Activated CD4-positive, alpha-beta T cell treated with anti-CD3 and anti-CD28 coated beads, Interleukin-2, amount 50 U/mL, for 24 hours (primary cell): ENCODE results near the gene LCE3E.

Source experiments
- DNase-seq, 2 donors: peaks; one replicate each; pipeline ENCODE4 v3.0.0-alpha.2; 2020; ENCODE audit warnings: low read depth in 1 of 2, low spot score in 1 of 2

The LCE3E gene

DNA sequence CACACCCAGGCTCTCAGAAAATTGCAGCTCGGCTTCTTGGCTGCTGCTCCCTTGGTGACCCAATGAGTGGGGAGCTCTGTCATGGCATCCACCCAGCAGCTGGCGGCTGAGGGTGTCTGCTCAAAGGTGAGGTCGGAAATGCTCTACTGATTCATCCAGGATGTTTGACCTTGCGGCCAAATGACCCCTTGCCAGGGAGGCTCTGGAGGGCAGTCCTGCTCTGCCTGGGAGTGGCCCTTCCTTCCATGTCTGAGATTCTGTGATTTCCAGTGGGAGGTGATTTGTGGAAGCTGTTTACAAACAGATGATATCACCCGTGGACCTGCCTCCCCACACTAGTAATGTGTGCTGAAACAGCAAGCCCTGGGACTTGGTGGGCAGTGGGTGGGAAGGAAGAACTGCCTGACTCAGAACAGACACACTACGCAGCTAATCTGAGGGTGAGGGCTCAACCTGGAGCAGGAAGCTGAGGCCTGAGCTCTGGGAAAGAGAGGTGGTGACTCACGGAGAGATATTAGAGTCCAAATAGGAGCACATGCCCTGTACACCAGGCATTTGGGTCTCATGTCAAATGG, 49.3 kb downstream of the LCE3E start:
- no peak for DNase-seq

DNA sequence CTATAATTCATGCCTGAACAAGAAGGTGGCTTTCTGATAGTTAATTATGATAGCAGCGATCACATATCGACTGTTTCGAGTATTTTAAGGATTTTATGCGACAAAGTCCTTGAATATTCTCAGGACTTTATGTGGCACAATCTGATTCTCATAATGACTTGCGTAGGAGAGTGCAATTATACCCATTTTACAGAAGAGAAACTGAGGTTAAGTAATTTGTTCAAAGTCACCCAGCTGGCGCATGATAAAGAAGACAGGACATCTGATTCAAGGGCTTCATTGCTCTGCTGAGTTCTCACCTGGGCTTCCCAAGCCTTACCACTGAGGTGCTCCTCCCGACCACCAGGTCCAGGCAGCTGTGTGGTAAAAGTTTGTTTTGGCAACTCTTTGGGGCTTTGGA, 50.5 kb downstream of the LCE3E start:
- DNase-seq: no peak
